IMR-90 (cell line): ENCODE data around the gene ALDH1B1. TPM values are rescaled to one million over a fixed set of nuclear protein-coding genes. Genes with fewer than 3 reads are reported as not detected.

Experiments
- ATAC-seq: fragments of 200-7000 bp; cut with Tn5 transposase; 2 replicates; pipeline ENCODE4 v1.9.1; 2020; ENCODE audit warnings: low read depth, mild to moderate bottlenecking, moderate library complexity
- BruUV-seq: library from RNA; stranded (reverse); fragments of 400-500 nt; replicated peaks from 2 replicates; lab custom pipeline; 2021; lab: Mats Ljungman, UMichigan
- CTCF ChIA-PET: fragments of 300-600 bp; formaldehyde crosslinking; extraction: SDS; loops from one replicate; lab custom pipeline; 2021; ENCODE audit warnings: antibody characterized with exemption; lab: Yijun Ruan, JAX
- POLR2A ChIA-PET: fragments of 300-600 bp; sonication (Branson Sonifier 250); formaldehyde crosslinking; loops from one replicate; lab custom pipeline; 2022; ENCODE audit warnings: antibody characterized with exemption; ENCODE audit not compliant: unreplicated experiment; lab: Charles Lee
- DNase-seq: peaks from one replicate; pipeline ENCODE4 v3.0.0; 2013
- H2AFZ ChIP-seq: replicated peaks from 2 replicates; pipeline ENCODE3; 2013; ENCODE audit warnings: low read length, mild to moderate bottlenecking; ENCODE audit not compliant: poor library complexity
- H2AK5ac ChIP-seq: 2 replicates; pipeline ENCODE4 v1.6.1; 2013; ENCODE audit warnings: low read depth, low read length, inconsistent platforms
- H2AK9ac ChIP-seq: replicated peaks from 2 replicates; pipeline ENCODE3; 2013; ENCODE audit warnings: mild to moderate bottlenecking, low read depth, low read length, moderate library complexity; ENCODE audit not compliant: poor library complexity
- H2BK120ac ChIP-seq: 2 replicates; pipeline ENCODE4 v1.6.1; 2013; ENCODE audit warnings: low read depth, low read length, inconsistent platforms
- H2BK15ac ChIP-seq: 3 replicates; pipeline ENCODE4 v1.6.1; 2013; ENCODE audit warnings: low read depth, low read length, inconsistent platforms
- H2BK20ac ChIP-seq: 2 replicates; pipeline ENCODE4 v1.6.1; 2013; ENCODE audit warnings: low read depth, mild to moderate bottlenecking, inconsistent platforms, low read length, moderate library complexity
- H2BK5ac ChIP-seq: 2 replicates; pipeline ENCODE4 v1.6.1; 2013; ENCODE audit warnings: mild to moderate bottlenecking, low read depth, low read length, inconsistent platforms; ENCODE audit not compliant: poor library complexity, severe bottlenecking
- H3K14ac ChIP-seq: replicated peaks from 2 replicates; pipeline ENCODE4 v1.6.1; 2013; ENCODE audit warnings: low read depth, low read length, inconsistent platforms
- H3K18ac ChIP-seq: 2 replicates; pipeline ENCODE4 v1.6.1; 2013; ENCODE audit warnings: low read depth, low read length, control low read depth
- H3K23ac ChIP-seq: 2 replicates; pipeline ENCODE4 v1.6.1; 2013; ENCODE audit warnings: low read depth, low read length, inconsistent platforms
- H3K27ac ChIP-seq: 2 replicates; pipeline ENCODE4 v1.5.1; 2013; ENCODE audit warnings: mild to moderate bottlenecking, control low read depth, low read length; ENCODE audit not compliant: insufficient read depth
- H3K27me3 ChIP-seq: 2 replicates; pipeline ENCODE4 v1.6.1; 2013; ENCODE audit warnings: low read length; ENCODE audit not compliant: control insufficient read depth, insufficient read depth
- H3K36me3 ChIP-seq: 2 replicates; pipeline ENCODE4 v1.6.1; 2013; ENCODE audit warnings: low read length, mixed read lengths; ENCODE audit not compliant: control insufficient read depth, insufficient read depth
- H3K4ac ChIP-seq: 2 replicates; pipeline ENCODE4 v1.6.1; 2013; ENCODE audit warnings: low read depth, low read length, inconsistent platforms
- H3K4me1 ChIP-seq: 2 replicates; pipeline ENCODE4 v1.6.1; 2013; ENCODE audit warnings: low read length, mixed read lengths; ENCODE audit not compliant: control insufficient read depth, insufficient read depth
- H3K4me2 ChIP-seq: 2 replicates; pipeline ENCODE4 v1.6.1; 2013; ENCODE audit warnings: low read depth, mild to moderate bottlenecking, control low read depth, low read length, moderate library complexity
- H3K4me3 ChIP-seq: 2 replicates; pipeline ENCODE4 v1.5.1; 2013; ENCODE audit warnings: low read depth, mild to moderate bottlenecking, control low read depth, low read length, moderate library complexity; ENCODE audit not compliant: insufficient read depth
- H3K56ac ChIP-seq: 2 replicates; pipeline ENCODE4 v1.6.1; 2013; ENCODE audit warnings: low read length, inconsistent platforms; ENCODE audit not compliant: insufficient read depth; ENCODE audit errors: extremely low read depth
- H3K79me1 ChIP-seq, 2 experiments: 2 replicates each; pipeline ENCODE4 v1.6.1; 2013; ENCODE audit warnings: low read length in 2 of 2, inconsistent platforms in 1 of 2, low read depth in 1 of 2
- H3K9ac ChIP-seq: 2 replicates; pipeline ENCODE4 v1.6.1; 2013; ENCODE audit warnings: low read depth, low read length, control low read depth
- H3K9me1 ChIP-seq: 2 replicates; pipeline ENCODE4 v1.6.1; 2013; ENCODE audit warnings: low read length, inconsistent platforms; ENCODE audit not compliant: insufficient read depth
- H3K9me3 ChIP-seq: 2 replicates; pipeline ENCODE4 v1.6.1; 2013; ENCODE audit warnings: low read length; ENCODE audit not compliant: control insufficient read depth, insufficient read depth
- H4K20me1 ChIP-seq: 2 replicates; pipeline ENCODE4 v1.6.1; 2013; ENCODE audit warnings: low read length, inconsistent platforms; ENCODE audit not compliant: insufficient read depth
- H4K5ac ChIP-seq: 2 replicates; pipeline ENCODE4 v1.6.1; 2013; ENCODE audit warnings: mild to moderate bottlenecking, low read depth, low read length, control low read depth
- H4K8ac ChIP-seq, 2 experiments: 2 replicates each; pipeline ENCODE4 v1.6.1; 2013; ENCODE audit warnings: low read depth in 2 of 2, low read length in 2 of 2, control low read depth in 1 of 2, inconsistent platforms in 1 of 2
- H4K91ac ChIP-seq: 2 replicates; pipeline ENCODE4 v1.6.1; 2013; ENCODE audit warnings: low read depth, low read length, inconsistent platforms; ENCODE audit not compliant: insufficient read depth
- POLR2A ChIP-seq: IDR thresholded peaks from 2 replicates; pipeline ENCODE4 v1.6.1; 2012; ENCODE audit warnings: mild to moderate bottlenecking, low read depth, low read length
- WGBS, 2 experiments: methylation state at CpG; one replicate each; pipeline versions ENCODE4 v1.1.5 to v1.1.7; 2013; ENCODE audit warnings: missing lambda C conversion rate in 2 of 2; ENCODE audit not compliant: insufficient read length in 1 of 2; ENCODE audit errors: extremely low coverage in 2 of 2; 5-methylcytosine and 5-hydroxymethylcytosine counted together
- dilution Hi-C: fragments of 300-500 bp; cut with HindIII; formaldehyde crosslinking; loops from one replicate; pipeline ENCODE4 v1.14.3; 2018; ENCODE audit warnings: low sequenced_read_pairs; ENCODE audit not compliant: unreplicated experiment
- in situ Hi-C: fragments of 300-500 bp; cut with MboI; formaldehyde crosslinking; loops from 3 replicates; pipeline ENCODE4 v1.14.3; 2019; ENCODE audit warnings: low sequenced_read_pairs, inconsistent platforms, mixed read lengths
- intact Hi-C: fragments of 100-400 bp; cut with micrococcal nuclease; formaldehyde crosslinking; loops from 2 replicates; pipeline ENCODE4 v1.10.0; 2022
- polyA plus RNA-seq, 3 experiments: library from polyadenylated mRNA; depleted of rRNA; stranded (reverse); fragments of >200 nt; gene quantifications; 2 replicates each; pipeline ENCODE4 v1.2.3, GENCODE V29; 2012; ENCODE audit warnings: low replicate concordance in 1 of 3
- total RNA-seq: library from RNA; depleted of rRNA; stranded (reverse); fragments of >200 nt; gene quantifications from 2 replicates; pipeline ENCODE4 v1.2.3, GENCODE V29; 2012

The ALDH1B1 gene
- total and polyA plus RNA-seq, 2 of the 4 experiments (the other 2 are of a cell fraction) = 29.6 to 37.6 TPM

DNA sequence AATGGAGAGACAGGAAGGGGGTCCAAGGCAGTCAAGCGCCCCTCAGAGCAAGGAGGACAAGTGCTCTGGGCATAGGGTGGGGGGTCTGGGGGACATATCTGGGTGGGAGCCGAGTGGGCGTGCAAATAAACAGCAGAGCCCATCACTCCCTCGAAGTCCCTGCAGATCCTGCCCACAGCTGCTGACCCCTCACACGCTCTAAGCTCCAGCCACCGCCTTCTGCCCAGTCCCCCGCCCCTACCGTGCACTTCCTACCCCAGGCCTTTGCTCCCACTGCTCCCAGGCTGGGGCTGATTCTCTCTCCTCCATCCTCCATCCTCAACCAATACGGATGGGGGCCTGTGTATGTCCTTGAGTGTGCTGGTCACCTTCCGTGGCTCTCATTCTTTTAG, 16.9 kb upstream of the ALDH1B1 start:
- no peak for ATAC-seq

More for the DNA sequence above, 16.9 kb upstream of the ALDH1B1 start:
- Histone ChIP-seq H4K8ac (no peak overlapping the region), H3K36me3 (no peaks in the 10 kb centered on the region), H2BK20ac (no peak overlapping the region), H3K27me3 (peaks cover 44% of the 10 kb centered on the region), H4K91ac (no peak overlapping the region), H4K5ac (no peak overlapping the region), H3K4ac (no peak overlapping the region), H3K23ac (no peak overlapping the region), H3K9ac (no peak overlapping the region), H3K18ac (no peak overlapping the region), H2AK9ac (no peak overlapping the region), H3K4me2 (no peak overlapping the region), H2AK5ac (no peak overlapping the region), H3K14ac (no peak overlapping the region), H3K27ac (no peak overlapping the region), H2AFZ (no peak overlapping the region), H3K4me1 (no peaks in the 10 kb centered on the region; the same call in 1 of the 2 replicates), H2BK120ac (no peak overlapping the region), H2BK15ac (no peak overlapping the region), H3K9me3 (no peaks in the 10 kb centered on the region), H3K79me1 (no peaks in the 10 kb centered on the region), H3K56ac (no peak overlapping the region), H3K4me3 (no peak overlapping the region), H2BK5ac (no peak overlapping the region), H3K9me1 (no peaks in the 10 kb centered on the region), H4K20me1 (no peaks in the 10 kb centered on the region)
- intact Hi-C loops = no loop called here
- ChIA-PET POLR2A (no interaction called here), CTCF (interaction anchor here (1.4 kb wide), 1 partner anchor 8 kb away, joined by 3 read pairs; no protein-coding TSS in a partner anchor)
- no peak for DNase-seq
- no peak for TF ChIP-seq POLR2A
- whole genome bisulfite sequencing, 2 experiments = 80% methylated on average over 1 of the region's 10 CpGs; no CpG with 5 or more reads in 1 of the 2 experiments
- dilution Hi-C loops = loop anchor here (25.0 kb wide), 1 partner anchor 463 kb away; the partner anchor contains the start of gene SLC25A51
- in situ Hi-C loops = no loop called here
- BruUV-seq = no TSS peak
